Measurements from ENCODE around the gene RBBP8. TPM values are rescaled to one million over a fixed set of nuclear protein-coding genes. Genes with fewer than 3 reads are reported as not detected.

RBBP8 gene
- polyA plus RNA-seq, 5 donors: 24.4 to 36.4 (median 32.0) TPM

- DNase-seq: no peak
Measured at GRCh38 chr18:22998344-22998743, 65.2 kb downstream of the RBBP8 start.

- DNase-seq: no peak
Measured at GRCh38 chr18:22999212-22999611, 66.1 kb downstream of the RBBP8 start.

- no peak for DNase-seq
Measured at GRCh38 chr18:22999647-23000046, 66.5 kb downstream of the RBBP8 start.

- no peak for DNase-seq
Measured at GRCh38 chr18:23003289-23003688, 70.2 kb downstream of the RBBP8 start.

GRCh38 chr18:23012249-23012648, 79.1 kb downstream of the RBBP8 start:
- DNase-seq: no peak

GRCh38 chr18:23020555-23021294, 87.6 kb downstream of the RBBP8 start:
- DNase-seq: no peak

- DNase-seq: no peak
Measured at GRCh38 chr18:23021623-23022022, 88.5 kb downstream of the RBBP8 start.

- DNase-seq: no peak
Measured at GRCh38 chr18:23032030-23032582, 99.0 kb downstream of the RBBP8 start.

- DNase-seq: no peak
Measured at GRCh38 chr18:23033056-23033455, 99.9 kb downstream of the RBBP8 start.

GRCh38 chr18:23036660-23037201, 103.6 kb downstream of the RBBP8 start:
- no peak for DNase-seq

- no peak for DNase-seq
Measured at GRCh38 chr18:23037646-23038045, 104.5 kb downstream of the RBBP8 start.

GRCh38 chr18:23038712-23039111, 105.6 kb downstream of the RBBP8 start:
- DNase-seq: no peak

GRCh38 chr18:23042133-23042532, 109.0 kb downstream of the RBBP8 start:
- no peak for DNase-seq

- no peak for DNase-seq
Measured at GRCh38 chr18:23043803-23044376, 110.8 kb downstream of the RBBP8 start.

- no peak for DNase-seq
Measured at GRCh38 chr18:23049698-23050373, 116.7 kb downstream of the RBBP8 start.

GRCh38 chr18:23053776-23054457, 120.8 kb downstream of the RBBP8 start:
- peak in 1 of 2 donors; percentile 36 for DNase-seq

GRCh38 chr18:23054553-23054952, 121.4 kb downstream of the RBBP8 start:
- no peak for DNase-seq

GRCh38 chr18:23056315-23056714, 123.2 kb downstream of the RBBP8 start:
- DNase-seq: no peak

GRCh38 chr18:23057096-23057495, 124.0 kb downstream of the RBBP8 start:
- DNase-seq: no peak

- DNase-seq: no peak
Measured at GRCh38 chr18:23058746-23059415, 125.8 kb downstream of the RBBP8 start.

Data from right lung (tissue), 5 donors.